ENCODE measurements around the gene FNBP1L. TPM values are rescaled to one million over a fixed set of nuclear protein-coding genes. Genes with fewer than 3 reads are reported as not detected.

Gene FNBP1L
- 25.6 TPM for polyA plus RNA-seq (2012; ENCODE audit: insufficient read length, low read depth)

DNA sequence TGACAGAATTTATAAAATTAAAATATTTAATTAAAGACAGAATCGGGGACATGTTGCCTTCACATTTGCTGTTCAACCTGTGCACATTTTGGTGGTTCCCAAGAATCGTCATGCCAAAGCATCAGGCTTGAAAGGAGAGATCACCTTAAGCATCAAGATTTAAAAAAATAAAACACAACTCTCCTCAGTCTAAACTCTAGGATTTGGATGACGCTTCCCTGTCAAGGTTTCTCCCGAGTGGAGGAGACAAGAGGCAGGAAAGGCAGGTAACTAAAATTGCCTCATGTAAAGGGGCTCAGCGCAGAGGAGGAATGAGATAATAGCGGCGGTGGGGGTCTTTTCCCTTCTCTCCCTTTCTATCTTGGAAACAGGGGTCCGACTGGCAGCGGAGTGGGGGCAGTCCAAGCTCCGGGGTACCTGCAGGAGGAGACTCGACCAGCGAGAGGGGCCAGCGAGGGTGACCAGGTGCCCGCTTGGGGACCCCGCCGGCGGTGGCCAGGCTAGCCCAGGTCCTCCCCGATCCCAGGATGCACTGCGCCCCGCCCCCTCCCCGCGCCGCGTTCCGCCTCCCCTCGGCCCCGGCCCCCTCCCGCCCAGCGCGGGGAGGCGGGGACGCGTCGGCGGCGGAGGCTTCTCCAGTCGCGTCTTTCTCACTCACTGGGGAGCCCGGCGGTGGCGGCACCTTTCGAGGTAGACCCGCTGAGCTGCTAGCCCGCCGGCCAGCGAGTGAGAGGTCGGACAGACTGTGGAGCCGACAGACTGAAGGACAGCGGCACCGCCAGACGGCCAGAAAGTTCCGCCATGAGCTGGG lies at the start of gene FNBP1L:
TSS of gene FNBP1L (plus strand) at position 638 of the 811 bp plus-strand sequence. CDS start at position 802, 164 bp downstream.
- TF ChIP-seq FOXP2 (optimal IDR thresholded peaks at IDR 0.05; ENCODE audit: borderline replicate concordance, extremely low read depth, extremely low read length, insufficient read depth) (peak; percentile 18), POLR2AphosphoS5 (IDR thresholded peaks at IDR 0.05; ENCODE audit: low read depth, low read length) (peak; percentile 89), TAF1 (IDR thresholded peaks at IDR 0.05; ENCODE audit: borderline replicate concordance, insufficient read depth, low read length) (peak; percentile 93)
- TF ChIP-seq, protein P1, sequence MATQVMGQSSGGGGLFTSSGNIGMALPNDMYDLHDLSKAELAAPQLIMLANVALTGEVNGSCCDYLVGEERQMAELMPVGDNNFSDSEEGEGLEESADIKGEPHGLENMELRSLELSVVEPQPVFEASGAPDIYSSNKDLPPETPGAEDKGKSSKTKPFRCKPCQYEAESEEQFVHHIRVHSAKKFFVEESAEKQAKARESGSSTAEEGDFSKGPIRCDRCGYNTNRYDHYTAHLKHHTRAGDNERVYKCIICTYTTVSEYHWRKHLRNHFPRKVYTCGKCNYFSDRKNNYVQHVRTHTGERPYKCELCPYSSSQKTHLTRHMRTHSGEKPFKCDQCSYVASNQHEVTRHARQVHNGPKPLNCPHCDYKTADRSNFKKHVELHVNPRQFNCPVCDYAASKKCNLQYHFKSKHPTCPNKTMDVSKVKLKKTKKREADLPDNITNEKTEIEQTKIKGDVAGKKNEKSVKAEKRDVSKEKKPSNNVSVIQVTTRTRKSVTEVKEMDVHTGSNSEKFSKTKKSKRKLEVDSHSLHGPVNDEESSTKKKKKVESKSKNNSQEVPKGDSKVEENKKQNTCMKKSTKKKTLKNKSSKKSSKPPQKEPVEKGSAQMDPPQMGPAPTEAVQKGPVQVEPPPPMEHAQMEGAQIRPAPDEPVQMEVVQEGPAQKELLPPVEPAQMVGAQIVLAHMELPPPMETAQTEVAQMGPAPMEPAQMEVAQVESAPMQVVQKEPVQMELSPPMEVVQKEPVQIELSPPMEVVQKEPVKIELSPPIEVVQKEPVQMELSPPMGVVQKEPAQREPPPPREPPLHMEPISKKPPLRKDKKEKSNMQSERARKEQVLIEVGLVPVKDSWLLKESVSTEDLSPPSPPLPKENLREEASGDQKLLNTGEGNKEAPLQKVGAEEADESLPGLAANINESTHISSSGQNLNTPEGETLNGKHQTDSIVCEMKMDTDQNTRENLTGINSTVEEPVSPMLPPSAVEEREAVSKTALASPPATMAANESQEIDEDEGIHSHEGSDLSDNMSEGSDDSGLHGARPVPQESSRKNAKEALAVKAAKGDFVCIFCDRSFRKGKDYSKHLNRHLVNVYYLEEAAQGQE (IDR thresholded peaks at IDR 0.05; ENCODE audit: insufficient read depth in 1 of 2, low read depth in 2 of 2, low read length in 2 of 2), result no peak

DNA sequence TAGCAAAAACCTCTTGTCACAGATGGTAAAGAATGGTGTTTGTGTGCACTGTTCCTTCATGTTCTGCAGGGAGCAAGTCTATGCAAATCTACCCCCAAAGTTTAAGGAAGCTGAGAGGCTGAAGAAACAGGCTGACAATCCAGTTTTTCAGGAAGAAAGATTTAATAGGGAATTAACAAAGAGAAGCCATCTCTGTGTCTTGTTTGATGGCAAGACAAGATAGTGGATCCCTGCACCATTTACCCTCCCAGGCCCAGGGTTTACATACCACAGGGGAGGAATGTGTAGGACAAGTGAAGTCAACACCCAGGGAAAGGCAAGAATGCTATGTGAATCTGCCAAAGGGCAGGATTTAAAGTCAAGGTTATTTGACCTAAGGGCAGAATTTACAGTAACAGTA lies 48.1 kb upstream of the FNBP1L start:
- TF ChIP-seq TAF1 (IDR thresholded peaks at IDR 0.05; ENCODE audit: borderline replicate concordance, insufficient read depth, low read length) (no peak), SIN3A (IDR thresholded peaks at IDR 0.05; ENCODE audit: borderline replicate concordance, insufficient read depth, low read length) (no peak), FOXP2 (optimal IDR thresholded peaks at IDR 0.05; ENCODE audit: borderline replicate concordance, extremely low read depth, extremely low read length, insufficient read depth) (no peak), POLR2AphosphoS5 (IDR thresholded peaks at IDR 0.05; ENCODE audit: low read depth, low read length) (no peak)
- TF ChIP-seq, protein P1 (IDR thresholded peaks at IDR 0.05; ENCODE audit: insufficient read depth in 1 of 2, low read depth in 2 of 2, low read length in 2 of 2), result no peak

DNA sequence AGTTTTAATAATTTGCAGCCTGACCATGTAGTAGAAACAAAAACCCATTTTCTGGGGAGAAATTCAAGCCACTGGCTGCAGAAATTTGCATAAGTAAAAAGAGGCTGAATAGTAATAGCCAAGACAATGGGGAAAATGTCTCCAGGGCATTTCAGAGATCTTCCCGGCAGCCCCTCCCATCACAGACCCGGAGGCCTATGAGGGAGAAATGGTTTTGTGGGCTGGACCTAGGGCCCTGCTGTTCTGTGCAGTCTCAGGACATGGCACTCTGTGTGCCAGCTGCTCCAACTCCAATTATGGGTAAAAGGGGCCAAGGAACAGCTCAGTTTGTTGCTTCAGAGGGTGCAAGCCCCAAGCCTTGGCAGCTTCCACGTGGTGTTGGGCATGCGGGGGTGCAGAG lies 39.7 kb upstream of the FNBP1L start:
- TF ChIP-seq TAF1 (IDR thresholded peaks at IDR 0.05; ENCODE audit: borderline replicate concordance, insufficient read depth, low read length), result no peak

DNA sequence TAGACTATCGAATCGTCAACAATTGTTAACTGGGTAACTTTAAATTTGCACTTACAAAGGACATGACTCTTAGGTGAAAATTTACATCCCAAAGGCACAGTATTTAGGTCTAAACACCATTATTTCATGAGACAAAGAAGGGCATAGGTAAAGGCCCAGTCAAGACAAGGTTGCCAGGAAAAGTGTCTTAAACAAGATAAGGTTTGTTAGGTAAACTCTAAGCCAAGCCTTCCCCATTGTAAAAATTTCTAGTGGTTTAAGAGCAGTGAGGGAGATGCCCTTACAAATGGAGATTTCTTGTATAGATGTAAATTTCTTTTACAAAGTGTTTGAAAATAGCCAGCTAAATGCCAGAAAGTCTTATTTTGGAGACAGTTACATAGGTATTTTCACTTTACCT lies 36.9 kb upstream of the FNBP1L start:
- no peak for TF ChIP-seq TAF1 (IDR thresholded peaks at IDR 0.05; ENCODE audit: borderline replicate concordance, insufficient read depth, low read length)
- TF ChIP-seq, protein P1 (IDR thresholded peaks at IDR 0.05; ENCODE audit: insufficient read depth in 1 of 2, low read depth in 2 of 2, low read length in 2 of 2), result no peak
- no peak for TF ChIP-seq SIN3A (IDR thresholded peaks at IDR 0.05; ENCODE audit: borderline replicate concordance, insufficient read depth, low read length)
- TF ChIP-seq FOXP2 (optimal IDR thresholded peaks at IDR 0.05; ENCODE audit: borderline replicate concordance, extremely low read depth, extremely low read length, insufficient read depth), result no peak
- TF ChIP-seq POLR2AphosphoS5 (IDR thresholded peaks at IDR 0.05; ENCODE audit: low read depth, low read length), result no peak

DNA sequence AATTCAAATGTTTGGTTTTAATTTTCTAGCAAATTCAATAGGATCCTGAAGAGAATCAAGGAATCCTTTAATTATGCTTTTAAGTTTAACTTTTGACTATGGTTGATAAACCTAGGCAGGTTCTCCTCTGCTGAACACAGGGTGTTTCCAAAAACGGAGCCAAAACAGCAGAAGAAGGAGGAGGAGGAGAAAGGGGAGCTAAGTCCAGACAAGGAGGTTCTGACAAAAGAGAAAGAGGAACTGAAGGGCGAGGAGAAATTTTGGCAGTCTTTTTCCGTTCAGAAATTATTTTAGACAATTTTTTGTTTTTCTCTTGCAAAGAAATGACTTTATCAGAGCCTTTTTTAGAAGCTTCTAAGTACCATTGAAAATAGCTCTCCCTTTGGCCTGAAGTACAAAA lies 33.2 kb upstream of the FNBP1L start:
- TF ChIP-seq TAF1 (IDR thresholded peaks at IDR 0.05; ENCODE audit: borderline replicate concordance, insufficient read depth, low read length), result no peak
- TF ChIP-seq FOXP2 (optimal IDR thresholded peaks at IDR 0.05; ENCODE audit: borderline replicate concordance, extremely low read depth, extremely low read length, insufficient read depth), result no peak
- TF ChIP-seq SIN3A (IDR thresholded peaks at IDR 0.05; ENCODE audit: borderline replicate concordance, insufficient read depth, low read length), result no peak
- TF ChIP-seq, protein P1 (IDR thresholded peaks at IDR 0.05; ENCODE audit: insufficient read depth in 1 of 2, low read depth in 2 of 2, low read length in 2 of 2), result no peak
- TF ChIP-seq POLR2AphosphoS5 (IDR thresholded peaks at IDR 0.05; ENCODE audit: low read depth, low read length), result no peak
